Motor neuron (in vitro differentiated cells): ENCODE results near the gene CTSA. TPM values are rescaled to one million over a fixed set of nuclear protein-coding genes. Genes with fewer than 3 reads are reported as not detected.
A peak's percentile ranks its signal among the peaks of the same experiment; 100 is the strongest.

Experiments
- ATAC-seq, 8 experiments: fragments of 200-7000 bp; cut with Tn5 transposase; replicated peaks in 6 of 8; 2 replicates each; pipeline ENCODE4 v1.8.0; 2021; ENCODE audit warnings: mild to moderate bottlenecking in 8 of 8, moderate library complexity in 8 of 8
- H3K27ac ChIP-seq, 2 donors: fragments of 250-450 bp; sonication (Bioruptor Pico); 2 replicates each; pipeline ENCODE4 v1.9.0; 2021; ENCODE audit warnings: antibody characterized with exemption in 2 of 2, mild to moderate bottlenecking in 2 of 2, moderate library complexity in 1 of 2
- H3K4me1 ChIP-seq, 2 donors: fragments of 250-450 bp; sonication (Bioruptor Pico); replicated peaks in 1 of 2; 2 replicates each; pipeline ENCODE4 v1.6.1; 2021; ENCODE audit warnings: antibody characterized with exemption in 2 of 2, mild to moderate bottlenecking in 2 of 2, moderate library complexity in 1 of 2
- H3K4me3 ChIP-seq, 5 donors: fragments of 250-450 bp; sonication (Bioruptor Pico); 2 replicates each; pipeline ENCODE4 v1.9.0; 2021; ENCODE audit warnings: antibody characterized with exemption in 5 of 5, mild to moderate bottlenecking in 5 of 5, moderate library complexity in 4 of 5
- WGBS, 10 experiments: fragments of 450-650 bp; shearing (Covaris generic); methylation state at CpG; one replicate each; pipeline ENCODE4 v1.0.0; 2022; 5-methylcytosine and 5-hydroxymethylcytosine counted together
- in situ Hi-C, 9 experiments: fragments of 400-800 bp; cut with MboI; loops; one replicate each; pipeline ENCODE4 v1.15.0; 2021; ENCODE audit warnings: low sequenced_read_pairs in 9 of 9, low pct_unique_long_range_greater_than_20kb in 2 of 9; ENCODE audit not compliant: unreplicated experiment in 9 of 9
- total RNA-seq, 8 experiments: library from RNA; unstranded; fragments of 300-600 nt; gene quantifications; 2 replicates each; pipeline versions ENCODE4 v1.2.3 to v1.2.4, GENCODE V29; 2022

The CTSA gene
- total RNA-seq, 8 experiments from 2014 or later: 16.0 to 395 (median 55.2) TPM

GRCh38 chr20:45934586-45935415 is 43.7 kb downstream of the CTSA start, which contains the start of gene PCIF1:
PCIF1 (plus strand) TSS chr20:45934683; CDS start chr20:45939000, 4,317 bp downstream.
- in situ Hi-C loops: no loop called here
- peaks cover 5 to 9% of the 10 kb centered on the region in 2 donors for H3K4me1 ChIP-seq
- WGBS, 10 experiments: 0 to 2% (median 0%) methylated on average over 1 to 9 of the region's 102 CpGs; no CpG with 5 or more reads in 5 of the 10 experiments

GRCh38 chr20:45935416-45936046 is 44.4 kb downstream of the CTSA start:
- 1 to 34% (median 8%) methylated on average over 1 to 21 of the region's 21 CpGs; no CpG with 5 or more reads in 1 of the 10 experiments for WGBS, 10 experiments
- H3K4me1 ChIP-seq: peaks cover 5 to 9% of the 10 kb centered on the region in 2 donors
- peak overlapping the region; percentile 17 to 100 for H3K27ac ChIP-seq
- in situ Hi-C loops: no loop called here
- H3K4me3 ChIP-seq: peak overlapping the region; percentile 72 to 95 (median 86)
- peak; percentile 1 to 32 (median 8) for ATAC-seq

More at GRCh38 chr20:45934586-45935415, 43.7 kb downstream of the CTSA start, which contains the start of gene PCIF1:
- peak; percentile 72 to 84 (median 82) for ATAC-seq
- Histone ChIP-seq H3K4me3 (peak within 1 kb of the TSS; percentile 72 to 95 (median 86)), H3K27ac (peak within 1 kb of the TSS; percentile 99 to 100)

GRCh38 chr20:45937765-45938164 is 46.6 kb downstream of the CTSA start:
- Histone ChIP-seq H3K4me1 (peaks cover 5 to 9% of the 10 kb centered on the region in 2 donors), H3K4me3 (no peak overlapping the region), H3K27ac (no peak overlapping the region)
- ATAC-seq: no peak
- in situ Hi-C loops: no loop called here
- 40 to 78% (median 48%) methylated on average over 1 to 2 of the region's 2 CpGs; no CpG with 5 or more reads in 5 of the 10 experiments for WGBS, 10 experiments

GRCh38 chr20:45938727-45939438 is 47.7 kb downstream of the CTSA start:
- Histone ChIP-seq H3K4me1 (peaks cover 0 to 4% of the 10 kb centered on the region in 2 donors), H3K27ac (no peak overlapping the region), H3K4me3 (no peak overlapping the region)
- WGBS, 10 experiments: 86 to 100% (median 95%) methylated on average over 1 to 6 of the region's 13 CpGs; no CpG with 5 or more reads in 4 of the 10 experiments
- ATAC-seq: no peak
- in situ Hi-C loops: no loop called here

GRCh38 chr20:45940053-45940452 is 48.9 kb downstream of the CTSA start:
- in situ Hi-C loops: no loop called here
- no peak for ATAC-seq
- WGBS, 10 experiments: 20 to 100% (median 87%) methylated on average over 1 to 3 of the region's 3 CpGs; no CpG with 5 or more reads in 7 of the 10 experiments
- Histone ChIP-seq H3K27ac (no peak overlapping the region), H3K4me3 (no peak overlapping the region), H3K4me1 (peaks cover 0 to 4% of the 10 kb centered on the region in 2 donors)

GRCh38 chr20:45940469-45940868 is 49.3 kb downstream of the CTSA start:
- WGBS, 10 experiments: 87 to 93% methylated on average over 8 to 9 of the region's 13 CpGs; no CpG with 5 or more reads in 8 of the 10 experiments
- ATAC-seq: peak in 1 of 8 experiments; percentile 15
- Histone ChIP-seq H3K4me3 (no peak overlapping the region), H3K27ac (no peak overlapping the region), H3K4me1 (peaks cover 0 to 4% of the 10 kb centered on the region in 2 donors)
- in situ Hi-C loops: no loop called here

GRCh38 chr20:45943613-45944012 is 52.5 kb downstream of the CTSA start:
- Histone ChIP-seq H3K4me1 (no peaks in the 10 kb centered on the region), H3K4me3 (no peak overlapping the region), H3K27ac (no peak overlapping the region)
- no peak for ATAC-seq
- in situ Hi-C loops: no loop called here
- WGBS, 10 experiments: 79 to 100% (median 97%) methylated on average over 1 to 2 of the region's 6 CpGs; no CpG with 5 or more reads in 6 of the 10 experiments

- 61 to 95% (median 88%) methylated on average over 3 to 11 of the region's 15 CpGs for WGBS, 10 experiments
- Histone ChIP-seq H3K27ac (no peak overlapping the region), H3K4me3 (no peak overlapping the region), H3K4me1 (no peaks in the 10 kb centered on the region)
- in situ Hi-C loops: no loop called here
- ATAC-seq: peak in 2 of 8 experiments; percentile 7 to 12
Measured at GRCh38 chr20:45944151-45944964, 53.2 kb downstream of the CTSA start.

GRCh38 chr20:45944965-45945677 is 54.0 kb downstream of the CTSA start:
- no peak overlapping the region for H3K27ac ChIP-seq
- in situ Hi-C loops: no loop called here
- WGBS, 10 experiments: 54 to 97% (median 91%) methylated on average over 1 to 16 of the region's 19 CpGs

GRCh38 chr20:45945678-45946148 is 54.6 kb downstream of the CTSA start:
- 80 to 100% (median 86%) methylated on average over 1 to 6 of the region's 13 CpGs; no CpG with 5 or more reads in 2 of the 10 experiments for WGBS, 10 experiments
- ATAC-seq: peak in 4 of 8 experiments; percentile 4 to 35 (median 20)

More at GRCh38 chr20:45944965-45945677, 54.0 kb downstream of the CTSA start:
- Histone ChIP-seq H3K4me3 (no peak overlapping the region), H3K4me1 (no peaks in the 10 kb centered on the region)
- no peak for ATAC-seq

GRCh38 chr20:45946149-45946970 is 55.2 kb downstream of the CTSA start:
- ATAC-seq: peak in 3 of 8 experiments; percentile 6 to 63 (median 54)
- in situ Hi-C loops: no loop called here
- no peak overlapping the region for H3K27ac ChIP-seq
- no peaks in the 10 kb centered on the region for H3K4me1 ChIP-seq
- no peak overlapping the region for H3K4me3 ChIP-seq
- 80 to 100% (median 88%) methylated on average over 1 to 5 of the region's 20 CpGs; no CpG with 5 or more reads in 7 of the 10 experiments for WGBS, 10 experiments

More at GRCh38 chr20:45945678-45946148, 54.6 kb downstream of the CTSA start:
- H3K27ac ChIP-seq: no peak overlapping the region
- no peaks in the 10 kb centered on the region for H3K4me1 ChIP-seq
- in situ Hi-C loops: no loop called here
- no peak overlapping the region for H3K4me3 ChIP-seq
